GM21515 (cell line): ENCODE measurements around the gene TEX54.
"Not testable (repeated sequence)": the region's sequence is repeated elsewhere in the genome, so short reads cannot be mapped to it uniquely, and the experiment has no call there.

Source experiments
- ATAC-seq: cut with Tn5 transposase; IDR thresholded peaks from one replicate; pipeline ENCODE4 v1.9.1; 2021; ENCODE audit not compliant: unreplicated experiment

TEX54 gene

GRCh38 chr11:62835336-62835735 is 2.7 kb upstream of the TEX54 start:
- no peak for ATAC-seq

- ATAC-seq = peak; percentile 72
These were observed 913 bp downstream of the TEX54 start, which contains the start of gene STX5 for GRCh38 chr11:62831520-62832335. Gene STX5, minus strand, starts transcription at chr11:62832051. Its CDS starts 808 bp downstream, at chr11:62831243.

GRCh38 chr11:62830904-62831519 is 1.6 kb downstream of the TEX54 start:
- ATAC-seq = peak; percentile 10

- ATAC-seq = not testable (repeated sequence)
These were observed 4.5 kb downstream of the TEX54 start for GRCh38 chr11:62828130-62828529.

GRCh38 chr11:62823677-62824076 is 9.0 kb downstream of the TEX54 start:
- ATAC-seq = no peak

GRCh38 chr11:62817129-62817528 is 15.5 kb downstream of the TEX54 start:
- ATAC-seq = no peak

GRCh38 chr11:62816557-62816956 is 16.1 kb downstream of the TEX54 start:
- no peak for ATAC-seq

- ATAC-seq = no peak
These were observed 21.0 kb downstream of the TEX54 start for GRCh38 chr11:62811659-62812058.

GRCh38 chr11:62810748-62811147 is 21.9 kb downstream of the TEX54 start:
- ATAC-seq = no peak

- no peak for ATAC-seq
These were observed 26.0 kb downstream of the TEX54 start for GRCh38 chr11:62806611-62807121.

GRCh38 chr11:62805961-62806441 is 26.6 kb downstream of the TEX54 start:
- ATAC-seq = no peak

GRCh38 chr11:62805076-62805892 is 27.4 kb downstream of the TEX54 start, which contains the start of gene NXF1:
Gene NXF1, minus strand, starts transcription at chr11:62805440. Its CDS starts 84 bp downstream, at chr11:62805356.
- ATAC-seq = peak; percentile 73

GRCh38 chr11:62804310-62805075 is 28.1 kb downstream of the TEX54 start:
- no peak for ATAC-seq

- ATAC-seq = no peak
These were observed 31.6 kb downstream of the TEX54 start for GRCh38 chr11:62801071-62801470.

GRCh38 chr11:62799486-62799885 is 33.2 kb downstream of the TEX54 start:
- ATAC-seq = no peak

- ATAC-seq = no peak
These were observed 36.4 kb downstream of the TEX54 start for GRCh38 chr11:62796281-62796680.

- ATAC-seq = no peak
These were observed 38.4 kb downstream of the TEX54 start for GRCh38 chr11:62794201-62794775.

GRCh38 chr11:62792202-62792575 is 40.5 kb downstream of the TEX54 start:
- no peak for ATAC-seq

GRCh38 chr11:62791501-62792201 is 41.0 kb downstream of the TEX54 start, which contains the start of gene TMEM223:
Gene TMEM223, minus strand, starts transcription at chr11:62792006. Its CDS starts 12 bp downstream, at chr11:62791994.
- peak; percentile 59 for ATAC-seq
